Fibroblast of villous mesenchyme (primary cell): ENCODE measurements around the gene ATP6V1G2. TPM values are rescaled to one million over a fixed set of nuclear protein-coding genes. Genes with fewer than 3 reads are reported as not detected.

Source experiments
- DNase-seq: peaks from one replicate; pipeline ENCODE4 v3.0.0-alpha.2; 2010; ENCODE audit warnings: low read depth
- H3K4me3 ChIP-seq: 2 replicates; pipeline ENCODE4 v1.5.1; 2011; ENCODE audit warnings: low read depth, mild to moderate bottlenecking, low read length
- CTCF ChIP-seq: IDR thresholded peaks from 2 replicates; pipeline ENCODE4 v1.5.1; 2012; ENCODE audit warnings: low read depth, mild to moderate bottlenecking, low read length; ENCODE audit not compliant: insufficient read depth
- total RNA-seq: library from RNA; depleted of rRNA; stranded (reverse); fragments of >200 nt; gene quantifications from 2 replicates; pipeline ENCODE4 v1.2.3, GENCODE V29; 2012

ATP6V1G2 gene
- total RNA-seq, 1 donor, result 3.0 TPM

DNA sequence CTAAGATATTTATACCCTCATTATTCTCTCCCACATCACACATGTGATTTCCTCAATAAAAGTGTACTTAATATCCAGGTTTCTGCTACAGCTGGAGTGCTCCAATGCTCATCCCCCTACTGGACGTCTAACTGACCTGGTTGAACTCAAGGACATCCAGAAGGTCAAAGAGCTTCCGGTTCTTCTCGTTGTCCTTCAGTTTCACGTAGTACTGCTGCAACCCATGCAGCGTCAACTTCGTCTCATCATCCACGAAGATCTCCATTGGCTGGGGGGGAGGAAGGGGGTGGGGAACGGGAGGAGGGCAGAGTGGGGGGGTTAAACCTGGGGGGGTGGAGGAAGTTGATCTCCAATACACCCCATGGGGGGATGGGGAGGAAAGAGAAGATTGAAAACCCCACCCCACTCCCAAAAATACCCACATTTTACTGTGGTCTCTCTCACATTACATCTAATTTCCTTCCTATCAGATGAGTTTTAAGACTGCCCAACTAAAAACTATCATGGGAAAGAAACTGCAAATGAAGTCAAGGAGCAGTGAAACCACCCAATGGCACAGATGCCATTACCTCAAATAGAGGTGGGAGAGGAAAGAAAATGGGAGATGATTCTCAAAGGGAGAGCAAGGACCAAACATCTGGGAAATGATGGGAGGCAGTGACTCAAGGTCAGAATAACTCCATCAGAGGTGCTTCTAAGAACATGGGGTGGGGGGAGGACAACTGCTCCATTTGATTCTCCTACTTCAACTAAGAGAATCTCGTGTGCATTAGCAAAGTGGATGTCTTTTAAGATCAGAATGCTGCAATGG lies 13.6 kb downstream of the ATP6V1G2 start:
- no peak for TF ChIP-seq CTCF
- DNase-seq, result no peak
- H3K4me3 ChIP-seq, result no peak overlapping the region

- DNase-seq, result no peak
- no peak for TF ChIP-seq CTCF
- no peak overlapping the region for H3K4me3 ChIP-seq
These were observed 14.4 kb downstream of the ATP6V1G2 start for GRCh38 chr6:31531771-31532643.

DNA sequence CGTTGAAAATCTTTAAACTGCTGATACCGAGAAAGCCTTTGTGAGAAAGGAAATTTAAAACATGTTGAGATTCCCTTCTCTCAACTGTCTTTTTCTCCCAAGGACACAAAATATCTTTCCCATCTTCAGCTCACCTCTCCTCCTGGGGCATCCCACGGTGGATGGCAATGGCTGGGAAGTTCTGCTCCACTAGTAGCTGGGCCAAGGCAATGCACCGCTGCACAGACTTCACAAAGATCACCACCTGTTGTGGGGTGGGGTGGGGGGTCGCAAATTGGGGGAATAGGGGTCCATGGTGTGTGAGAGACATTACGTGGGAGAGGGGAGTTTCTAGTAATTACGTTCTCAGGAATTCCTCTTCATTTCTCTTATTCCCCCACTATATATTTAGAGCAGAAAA lies 15.2 kb downstream of the ATP6V1G2 start:
- TF ChIP-seq CTCF, result no peak
- no peak for DNase-seq
- no peak overlapping the region for H3K4me3 ChIP-seq

DNA sequence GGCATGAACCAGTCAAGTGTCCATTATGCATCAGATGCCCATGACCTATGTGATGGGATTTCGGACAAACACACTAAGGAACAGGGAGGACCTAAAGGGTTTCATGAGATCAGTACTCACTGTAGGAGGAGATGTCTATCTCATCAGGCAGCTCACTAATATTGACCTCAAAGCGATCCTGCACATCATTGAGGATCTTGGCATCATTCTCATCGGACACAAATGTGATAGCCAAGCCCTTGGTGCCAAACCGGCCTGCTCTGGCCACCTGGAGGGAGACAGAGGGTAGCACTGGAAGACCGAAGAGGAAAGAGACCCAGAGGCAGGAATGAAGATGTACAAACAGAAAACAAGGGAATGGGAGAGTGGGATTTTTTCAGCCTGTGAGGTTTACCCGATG lies 15.7 kb downstream of the ATP6V1G2 start:
- no peak overlapping the region for H3K4me3 ChIP-seq
- TF ChIP-seq CTCF, result no peak

GRCh38 chr6:31529329-31530150 lies 16.9 kb downstream of the ATP6V1G2 start:
- TF ChIP-seq CTCF, result no peak
- no peak overlapping the region for H3K4me3 ChIP-seq
- no peak for DNase-seq

More for the DNA sequence above, 15.7 kb downstream of the ATP6V1G2 start:
- DNase-seq, result no peak

DNA sequence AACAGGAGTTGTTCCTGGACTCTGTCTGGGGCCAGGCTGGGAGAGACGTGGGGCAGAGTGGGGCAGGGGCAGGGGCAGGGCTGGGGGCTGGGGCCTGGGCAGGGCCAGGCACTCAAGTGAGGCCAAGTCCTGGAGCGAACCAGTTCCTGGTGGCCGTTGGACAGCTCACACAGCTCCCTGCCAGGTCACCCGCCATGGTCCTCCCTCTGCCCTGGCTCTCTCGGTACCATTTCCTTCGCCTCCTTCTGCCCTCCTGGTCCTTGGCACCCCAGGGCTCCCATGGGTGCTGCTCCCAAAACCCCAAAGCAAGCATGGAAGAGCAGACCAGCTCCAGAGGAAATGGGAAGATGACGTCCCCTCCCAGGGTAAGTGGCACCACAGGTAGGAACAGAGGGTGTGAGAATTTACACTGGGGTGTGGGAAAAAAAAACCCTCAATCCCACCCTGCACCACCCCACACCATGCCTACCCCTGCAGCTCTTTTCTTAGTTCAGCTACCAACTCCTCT lies 17.5 kb downstream of the ATP6V1G2 start, which contains the start of gene MCCD1:
Gene MCCD1, plus strand, starts transcription at position 142 of the 508 bp plus-strand sequence. Its CDS starts 53 bp downstream, at position 195.
- no peak for DNase-seq
- no peak within 1 kb of the TSS for H3K4me3 ChIP-seq
- TF ChIP-seq CTCF, result no peak
